Endothelial cell of umbilical vein (primary cell): Measurements from ENCODE around the gene ZBTB48. TPM values are rescaled to one million over a fixed set of nuclear protein-coding genes. Genes with fewer than 3 reads are reported as not detected.

Experiments
- BruUV-seq: library from RNA; stranded (reverse); fragments of 400-500 nt; replicated peaks from 2 replicates; lab custom pipeline; 2021; lab: Mats Ljungman, UMichigan
- CTCF ChIA-PET: fragments of 300-600, 350-600 bp; sonication (Branson Sonifier 250); formaldehyde crosslinking; loops from one replicate; lab custom pipeline; 2021; ENCODE audit warnings: antibody characterized with exemption, inconsistent platforms; lab: Charles Lee
- POLR2A ChIA-PET: fragments of 300-600, 350-600 bp; sonication (Branson Sonifier 250); formaldehyde crosslinking; loops from one replicate; lab custom pipeline; 2021; ENCODE audit warnings: antibody characterized with exemption, inconsistent platforms; lab: Charles Lee
- DNase-seq: peaks from one replicate; pipeline ENCODE4 v3.0.0-alpha.2; 2011; ENCODE audit warnings: low read depth, low spot score
- FAIRE-seq: peaks from 2 replicates; lab custom pipeline; 2011; peaks lifted over from hg19 to GRCh38; lab: Jason Lieb, UNC
- H2AFZ ChIP-seq: 2 replicates; pipeline ENCODE4 v1.6.0; 2012; ENCODE audit warnings: low read depth, low read length, control low read depth, inconsistent platforms
- H3K27ac ChIP-seq: 2 replicates; pipeline ENCODE4 v1.5.1; 2011; ENCODE audit warnings: low read depth, mild to moderate bottlenecking, control low read depth, low read length, moderate library complexity; ENCODE audit not compliant: insufficient read depth
- H3K27me3 ChIP-seq, 2 experiments: 2 replicates each; pipeline versions ENCODE4 v1.6.0 to v1.6.1; 2011; ENCODE audit warnings: low read length in 2 of 2, mixed read lengths in 1 of 2; ENCODE audit not compliant: control insufficient read depth in 2 of 2, insufficient read depth in 2 of 2
- H3K36me3 ChIP-seq, 2 experiments: 2 replicates in 1 of 2; 3 replicates in 1 of 2; pipeline ENCODE4 v1.5.1; 2011; ENCODE audit warnings: low read length in 2 of 2, mild to moderate bottlenecking in 1 of 2, moderate library complexity in 1 of 2; ENCODE audit not compliant: control insufficient read depth in 2 of 2, insufficient read depth in 2 of 2; ENCODE audit errors: extremely low read depth in 1 of 2
- H3K4me1 ChIP-seq: 3 replicates; pipeline ENCODE4 v1.5.1; 2011; ENCODE audit warnings: mild to moderate bottlenecking, low read length; ENCODE audit not compliant: control insufficient read depth, insufficient read depth; ENCODE audit errors: extremely low read depth
- H3K4me2 ChIP-seq: 2 replicates; pipeline ENCODE4 v1.6.1; 2011; ENCODE audit warnings: low read length, control low read depth, mixed read lengths; ENCODE audit not compliant: insufficient read depth
- H3K4me3 ChIP-seq, 3 experiments: fragments of 200-600 bp in 1 of 3; sonication (generic), shearing (Covaris generic) in 1 of 3; replicated peaks in 1 of 3; 2 replicates each; pipeline ENCODE4 v1.5.1; 2011 to 2016; ENCODE audit warnings: control low read depth in 3 of 3, low read length in 3 of 3, mild to moderate bottlenecking in 2 of 3, inconsistent platforms in 1 of 3, low read depth in 1 of 3, moderate library complexity in 1 of 3; ENCODE audit not compliant: insufficient read depth in 1 of 3
- H3K79me2 ChIP-seq: 2 replicates; pipeline ENCODE4 v1.6.0; 2012; ENCODE audit warnings: low read length, inconsistent platforms; ENCODE audit not compliant: control insufficient read depth, insufficient read depth
- H3K9ac ChIP-seq: replicated peaks from 2 replicates; pipeline ENCODE3; 2011; ENCODE audit warnings: low read length, control low read depth; ENCODE audit not compliant: insufficient read depth; ENCODE audit errors: extremely low read depth
- H3K9me1 ChIP-seq: replicated peaks from 3 replicates; pipeline ENCODE4 v1.6.0; 2011; ENCODE audit warnings: mild to moderate bottlenecking, low read length; ENCODE audit not compliant: control insufficient read depth, insufficient read depth; ENCODE audit errors: extremely low read depth
- H3K9me3 ChIP-seq: replicated peaks from 2 replicates; pipeline ENCODE4 v1.5.1; 2012; ENCODE audit warnings: low read length, inconsistent platforms; ENCODE audit not compliant: control insufficient read depth, insufficient read depth
- H4K20me1 ChIP-seq: replicated peaks from 2 replicates; pipeline ENCODE3; 2011; ENCODE audit warnings: mild to moderate bottlenecking, low read length; ENCODE audit not compliant: control insufficient read depth, insufficient read depth; ENCODE audit errors: extremely low read depth
- GATA2 ChIP-seq: IDR thresholded peaks from 2 replicates; pipeline ENCODE4 v1.7.0; 2011; ENCODE audit warnings: low read depth, mild to moderate bottlenecking, moderate library complexity, mixed read lengths, low read length; ENCODE audit not compliant: insufficient read length, insufficient read depth
- JUN ChIP-seq: IDR thresholded peaks from 2 replicates; pipeline ENCODE4 v1.6.1; 2011; ENCODE audit warnings: borderline replicate concordance, low read depth; ENCODE audit not compliant: insufficient read length, insufficient read depth
- POLR2AphosphoS5 ChIP-seq: IDR thresholded peaks from 2 replicates; pipeline ENCODE4 v1.6.1; 2012; ENCODE audit warnings: low read depth, mild to moderate bottlenecking, control low read depth, low read length, moderate library complexity; ENCODE audit not compliant: insufficient read depth
- dilution Hi-C: fragments of 300-500 bp; cut with MboI; formaldehyde crosslinking; loops from one replicate; pipeline ENCODE4 v1.15.0; 2019; ENCODE audit warnings: low sequenced_read_pairs; ENCODE audit not compliant: extremely low pct_ligation_motif_present
- intact Hi-C: fragments of 100-400 bp; cut with micrococcal nuclease; formaldehyde crosslinking; loops from one replicate; pipeline ENCODE4 v1.10.0; 2022
- polyA plus RNA-seq, 4 experiments: library from polyadenylated mRNA; depleted of rRNA in 3 of 4; stranded (reverse) in 3 of 4; unstranded in 1 of 4; fragments of >200 nt; gene quantifications; 2 replicates each; pipeline versions ENCODE4 v1.2.1 to v1.2.3, GENCODE V29; 2011 to 2012; ENCODE audit warnings: missing spikeins in 1 of 4
- total RNA-seq: library from RNA; stranded (reverse); gene quantifications from 2 replicates; pipeline ENCODE4 v1.2.3, GENCODE V29; 2021
- TF ChIP-seq, protein P1 (sequence below), 2 donors: IDR thresholded peaks; 1 replicate in 1 of 2; 2 replicates in 1 of 2; pipeline ENCODE4 v1.5.1; 2011; ENCODE audit warnings: low read length in 2 of 2, mild to moderate bottlenecking in 2 of 2, moderate library complexity in 2 of 2, control low read depth in 1 of 2, inconsistent platforms in 1 of 2, low read depth in 1 of 2; ENCODE audit not compliant: insufficient read depth in 1 of 2; ENCODE audit errors: extremely low read depth in 1 of 2

ZBTB48 gene
- total and polyA plus RNA-seq, 2 donors (not counting 3 experiments of a cell fraction or from before 2014, with no cell fraction given): 20.9 to 25.1 TPM

DNA sequence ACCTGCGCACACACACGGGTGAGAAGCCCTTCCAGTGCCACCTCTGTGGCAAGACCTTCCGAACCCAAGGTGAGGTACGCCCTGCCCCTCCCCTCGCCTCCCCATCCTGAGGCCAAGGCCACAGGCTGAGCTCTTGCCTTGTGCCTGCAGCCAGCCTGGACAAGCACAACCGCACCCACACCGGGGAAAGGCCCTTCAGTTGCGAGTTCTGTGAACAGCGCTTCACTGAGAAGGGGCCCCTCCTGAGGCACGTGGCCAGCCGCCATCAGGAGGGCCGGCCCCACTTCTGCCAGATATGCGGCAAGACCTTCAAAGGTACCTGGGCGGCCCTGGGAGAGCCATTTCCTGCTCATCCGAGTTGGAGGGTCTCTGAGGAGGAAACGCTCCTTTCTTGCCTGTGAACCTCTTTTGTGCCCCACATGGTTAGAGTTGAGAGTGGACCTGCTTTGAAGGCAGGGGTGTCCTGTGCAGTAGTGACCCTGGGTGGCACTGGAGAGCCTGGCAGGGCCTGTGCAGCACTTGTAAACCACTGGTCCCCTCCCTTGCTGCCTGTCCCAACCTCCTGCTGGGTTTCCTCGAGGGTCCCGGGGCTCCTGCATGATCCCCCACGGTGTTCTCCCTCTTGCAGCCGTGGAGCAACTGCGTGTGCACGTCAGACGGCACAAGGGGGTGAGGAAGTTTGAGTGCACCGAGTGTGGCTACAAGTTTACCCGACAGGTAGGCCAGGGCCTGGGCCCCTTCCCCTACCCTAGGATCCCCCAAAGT lies 8.5 kb downstream of the ZBTB48 start:
- ChIA-PET POLR2A (interaction anchor here (1.5 kb wide), 1 partner anchor 14 kb away, joined by 3 read pairs; the partner anchor contains the start of gene KLHL21), CTCF (interaction anchor here (0.5 kb wide), 1 partner anchor 244 kb away, joined by 3 read pairs; no protein-coding TSS in a partner anchor)
- no peak overlapping the region for H2AFZ ChIP-seq
- no peaks in the 10 kb centered on the region for H3K9me3 ChIP-seq
- H3K4me2 ChIP-seq: no peak overlapping the region
- no peaks in the 10 kb centered on the region for H3K9me1 ChIP-seq
- intact Hi-C loops (no loop called here), dilution Hi-C loops (no loop called here)
- H4K20me1 ChIP-seq: no peaks in the 10 kb centered on the region
- peaks cover 0 to 24% of the 10 kb centered on the region in 2 experiments for H3K36me3 ChIP-seq
- no peak overlapping the region for H3K4me3 ChIP-seq
- no peak overlapping the region for H3K27ac ChIP-seq
- BruUV-seq: no TSS peak
- DNase-seq (no peak), FAIRE-seq (no peak)
- TF ChIP-seq, protein P1, sequence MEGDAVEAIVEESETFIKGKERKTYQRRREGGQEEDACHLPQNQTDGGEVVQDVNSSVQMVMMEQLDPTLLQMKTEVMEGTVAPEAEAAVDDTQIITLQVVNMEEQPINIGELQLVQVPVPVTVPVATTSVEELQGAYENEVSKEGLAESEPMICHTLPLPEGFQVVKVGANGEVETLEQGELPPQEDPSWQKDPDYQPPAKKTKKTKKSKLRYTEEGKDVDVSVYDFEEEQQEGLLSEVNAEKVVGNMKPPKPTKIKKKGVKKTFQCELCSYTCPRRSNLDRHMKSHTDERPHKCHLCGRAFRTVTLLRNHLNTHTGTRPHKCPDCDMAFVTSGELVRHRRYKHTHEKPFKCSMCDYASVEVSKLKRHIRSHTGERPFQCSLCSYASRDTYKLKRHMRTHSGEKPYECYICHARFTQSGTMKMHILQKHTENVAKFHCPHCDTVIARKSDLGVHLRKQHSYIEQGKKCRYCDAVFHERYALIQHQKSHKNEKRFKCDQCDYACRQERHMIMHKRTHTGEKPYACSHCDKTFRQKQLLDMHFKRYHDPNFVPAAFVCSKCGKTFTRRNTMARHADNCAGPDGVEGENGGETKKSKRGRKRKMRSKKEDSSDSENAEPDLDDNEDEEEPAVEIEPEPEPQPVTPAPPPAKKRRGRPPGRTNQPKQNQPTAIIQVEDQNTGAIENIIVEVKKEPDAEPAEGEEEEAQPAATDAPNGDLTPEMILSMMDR (IDR thresholded peaks at IDR 0.05; ENCODE audit: extremely low read depth in 1 of 2, insufficient read depth in 1 of 2, low read depth in 1 of 2, low read length in 2 of 2): no peak
- TF ChIP-seq GATA2 (no peak), POLR2AphosphoS5 (peak; percentile 6), JUN (no peak)
- H3K27me3 ChIP-seq: no peaks in the 10 kb centered on the region
- no peak overlapping the region for H3K9ac ChIP-seq
- H3K4me1 ChIP-seq: no peaks in the 10 kb centered on the region
- no peaks in the 10 kb centered on the region for H3K79me2 ChIP-seq
